GM10266 (cell line): ENCODE data around the gene NT5DC4.

ENCODE experiments used
- DNase-seq: peaks from one replicate; pipeline ENCODE4 v3.0.0; 2012; ENCODE audit errors: extremely low spot score
- CTCF ChIP-seq: IDR thresholded peaks from 2 replicates; pipeline ENCODE4 v1.5.1; 2012; ENCODE audit warnings: mild to moderate bottlenecking, low read depth; ENCODE audit not compliant: control insufficient read depth, insufficient read depth; ENCODE audit errors: missing control alignments

Gene NT5DC4

GRCh38 chr2:112728378-112729175, 7.8 kb downstream of the NT5DC4 start:
- DNase-seq: no peak
- TF ChIP-seq CTCF: no peak

GRCh38 chr2:112730216-112730615, 9.4 kb downstream of the NT5DC4 start:
- no peak for DNase-seq
- TF ChIP-seq CTCF: no peak

DNA sequence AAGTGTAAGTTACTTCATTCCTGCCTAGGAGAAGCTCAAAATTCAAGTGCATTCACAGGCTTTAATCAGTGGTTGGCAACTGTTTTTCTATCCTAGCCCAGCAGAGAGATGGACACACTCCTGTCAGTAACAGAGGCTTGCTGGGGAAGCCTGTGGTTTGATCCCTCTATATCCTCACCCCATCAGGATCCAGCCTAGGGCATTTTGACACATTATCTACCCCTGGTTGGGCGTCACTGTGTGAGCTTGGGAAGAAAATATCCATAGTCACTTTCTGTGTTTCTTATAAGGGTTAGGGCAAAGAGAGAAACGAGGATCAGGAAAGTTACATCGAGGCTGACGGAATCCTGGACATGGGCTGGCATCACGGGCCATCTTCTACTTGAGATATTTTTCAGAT, 10.0 kb downstream of the NT5DC4 start:
- no peak for DNase-seq
- no peak for TF ChIP-seq CTCF

GRCh38 chr2:112731479-112731878, 10.7 kb downstream of the NT5DC4 start:
- no peak for TF ChIP-seq CTCF

GRCh38 chr2:112733456-112733855, 12.6 kb downstream of the NT5DC4 start:
- TF ChIP-seq CTCF: no peak
- DNase-seq: no peak

More at GRCh38 chr2:112731479-112731878, 10.7 kb downstream of the NT5DC4 start:
- DNase-seq: no peak

DNA sequence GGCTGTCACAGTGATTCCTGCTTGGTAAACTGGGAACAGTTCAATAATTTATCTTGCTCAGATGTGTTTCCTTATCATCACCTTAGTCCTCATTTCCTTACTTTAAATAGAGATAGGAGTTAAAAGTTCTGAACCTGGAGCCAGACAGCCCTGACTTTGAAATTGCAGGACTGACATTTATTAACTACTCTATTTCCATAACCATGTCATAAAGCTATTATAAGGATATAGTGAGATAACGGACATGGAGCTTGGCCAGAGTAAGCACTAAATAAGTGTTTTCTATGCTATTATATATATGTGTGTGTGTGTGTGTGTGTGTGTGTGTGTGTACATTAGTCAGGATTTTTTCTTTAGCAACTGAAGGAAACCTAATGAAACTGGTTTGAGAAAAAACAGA, 13.1 kb downstream of the NT5DC4 start:
- no peak for DNase-seq
- TF ChIP-seq CTCF: no peak

GRCh38 chr2:112737542-112738232, 16.9 kb downstream of the NT5DC4 start:
- TF ChIP-seq CTCF: no peak
- DNase-seq: no peak
